ENCODE measurements around the gene MASP2.

DNA sequence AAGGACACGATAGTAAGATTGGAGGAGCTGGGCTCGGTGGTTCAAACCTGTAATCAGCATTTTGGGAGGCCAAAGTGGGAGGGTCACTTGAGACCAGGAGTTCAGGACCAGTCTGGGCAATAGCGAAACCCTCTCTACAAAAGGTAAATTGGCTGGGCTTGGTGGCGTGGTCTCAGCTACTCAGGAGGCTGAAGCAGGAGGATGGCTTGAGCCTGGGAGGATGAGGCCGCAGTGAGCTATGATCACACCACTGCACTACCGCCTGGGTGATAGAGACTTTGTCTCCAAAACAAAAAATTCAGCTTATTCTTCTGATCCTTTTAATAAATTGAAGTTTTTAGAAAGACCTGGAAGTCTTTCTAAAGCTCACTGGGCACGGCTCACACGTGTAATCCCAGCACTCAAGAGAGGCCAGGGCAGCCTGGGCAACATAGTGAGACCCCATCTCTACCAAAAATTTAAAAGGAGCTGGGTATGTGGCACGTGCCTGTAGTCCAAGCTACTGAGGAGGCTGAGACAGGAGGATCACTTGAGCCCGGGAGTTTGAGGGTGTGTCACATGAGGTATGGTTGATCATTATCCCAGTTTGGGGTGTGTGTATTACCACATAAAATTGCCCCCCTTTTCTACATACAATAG lies 15.3 kb downstream of the MASP2 start:
- TF ChIP-seq EZH2 (IDR thresholded peaks at IDR 0.05; ENCODE audit: insufficient read depth, poor library complexity, severe bottlenecking), result no peak
- TF ChIP-seq EZH2phosphoT487 (IDR thresholded peaks at IDR 0.05; ENCODE audit: insufficient read depth, low read depth), result no peak

Data from GM23248 (cell line).